Adrenal gland (tissue), 12 donors: Measurements from ENCODE around the gene SMAP2. TPM values are rescaled to one million over a fixed set of nuclear protein-coding genes. Genes with fewer than 3 reads are reported as not detected.
A peak's percentile ranks its signal among the peaks of the same experiment; 100 is the strongest.

Source experiments
- DNase-seq, 7 donors: peaks; one replicate each; pipeline ENCODE4 v3.0.0-alpha.2; 2019 to 2020
- H3K27ac ChIP-seq, 5 donors: fragments of 200-600 bp; sonication (generic) in 4 of 5; 1 replicate in 3 of 5; 2 replicates in 2 of 5; pipeline versions ENCODE4 v1.5.1 to v1.8.0; 2016 to 2020; ENCODE audit warnings: mild to moderate bottlenecking in 1 of 5
- H3K27me3 ChIP-seq: fragments of 200-600 bp; 2 replicates; pipeline ENCODE4 v1.8.0; 2021
- H3K36me3 ChIP-seq, 2 donors: fragments of 200-600 bp; replicated peaks in 1 of 2; 1 replicate in 1 of 2; 2 replicates in 1 of 2; pipeline versions ENCODE4 v1.5.1 to v1.8.0; 2018 to 2022
- H3K4me1 ChIP-seq, 2 donors: fragments of 200-600 bp; replicated peaks in 1 of 2; 1 replicate in 1 of 2; 2 replicates in 1 of 2; pipeline versions ENCODE4 v1.5.1 to v1.8.0; 2018 to 2021
- H3K4me3 ChIP-seq, 4 donors: fragments of 200-600 bp; sonication (generic) in 3 of 4; one replicate each; pipeline ENCODE4 v1.5.1; 2016 to 2018
- H3K9me3 ChIP-seq, 3 donors: fragments of 200-600 bp; sonication (generic) in 1 of 3; replicated peaks in 1 of 3; 1 replicate in 2 of 3; 2 replicates in 1 of 3; pipeline versions ENCODE4 v1.5.1 to v1.8.0; 2016 to 2021
- POLR2A ChIP-seq, 2 donors: fragments of 450-650 bp; IDR thresholded peaks; one replicate each; pipeline ENCODE4 v1.6.1; 2017; ENCODE audit warnings: antibody characterized with exemption in 2 of 2, mild to moderate bottlenecking in 2 of 2, moderate library complexity in 1 of 2
- WGBS, 4 donors: extraction: QIAGEN DNeasy Blood & Tissue Kit in 2 of 4; methylation state at CpG; one replicate each; pipeline versions ENCODE4 v1.1.5 to v1.1.7; 2013 to 2017; 5-methylcytosine and 5-hydroxymethylcytosine counted together
- intact Hi-C, 2 donors: fragments of 100-400 bp; cut with DNase I; formaldehyde crosslinking; loops; one replicate each; pipeline versions ENCODE4 v1.14.1 to v1.15.0; 2022 to 2023
- polyA plus RNA-seq, 3 donors: library from polyadenylated mRNA; stranded (reverse); fragments of 200-250 nt in 2 of 3; fragments of 350-450 nt in 1 of 3; fragmentation: Illumina TruSeq in 1 of 3; extraction: RNeasy Lipid Tissue Mini Kit (QIAGEN cat#74804) in 1 of 3; gene quantifications; one replicate each; pipeline ENCODE4 v1.2.3, GENCODE V29; 2013 to 2014
- total RNA-seq, 9 donors: library from RNA; depleted of rRNA in 4 of 9; stranded (reverse); fragments of >200 nt in 4 of 9; fragments of 120-200 nt in 1 of 9; fragmentation: NEBNext Ultra II Directional in 1 of 9; extraction: Animal tissue kit (Norgen Biotek cat#: 25700) in 1 of 9; gene quantifications; one replicate each; pipeline versions ENCODE4 v1.1.0 to v1.2.4, GENCODE V29; 2013 to 2023
- TF ChIP-seq, protein P1 (sequence below), 6 experiments: fragments of 450-650 bp in 4 of 6; fragments of 200-600 bp in 2 of 6; sonication (generic) in 1 of 6; IDR thresholded peaks; 1 replicate in 5 of 6; 2 replicates in 1 of 6; pipeline versions ENCODE4 v1.5.1 to v1.8.0; 2016 to 2021; ENCODE audit warnings: antibody characterized with exemption in 6 of 6, mild to moderate bottlenecking in 2 of 6, moderate library complexity in 1 of 6
- donor health status: healthy with polysubstance abuse.
- donor health status: Bipolar disorder and iron deficiency.
- donor health status: DM: yes; HTN: yes; CAD: no.
- donor health status: DM: no; HTN: no; CAD: no.
- donor health status: DM: no; HTN: no; CAD: no.
- donor health status: DM: yes; HTN: yes; CAD: no.

Gene SMAP2
- total and polyA plus RNA-seq, 12 donors: 15.0 to 55.9 (median 36.3) TPM

DNA sequence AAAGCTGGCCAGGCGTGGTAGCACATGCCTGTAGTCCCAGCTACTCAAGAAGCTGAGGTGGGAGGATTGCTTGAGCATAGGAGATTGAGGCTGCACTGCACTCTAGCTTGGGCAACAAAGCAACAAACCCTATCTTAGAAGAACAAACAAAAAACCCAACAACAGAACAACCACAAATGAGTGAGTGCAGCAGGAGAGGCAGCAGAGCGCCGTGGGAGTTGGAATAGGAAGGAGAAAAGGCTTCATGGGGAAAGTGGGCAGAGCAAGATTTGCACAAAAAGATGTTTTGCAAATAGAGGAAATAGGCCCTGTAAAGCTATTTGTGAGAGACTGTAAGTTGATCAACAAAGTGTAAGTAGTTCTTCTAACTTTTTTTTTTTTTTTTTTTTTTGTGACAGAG, 19.6 kb downstream of the SMAP2 start:
- intact Hi-C loops: no loop called here
- H3K27ac ChIP-seq: peak overlapping the region in 2 of 5 donors; percentile 31 to 69

DNA sequence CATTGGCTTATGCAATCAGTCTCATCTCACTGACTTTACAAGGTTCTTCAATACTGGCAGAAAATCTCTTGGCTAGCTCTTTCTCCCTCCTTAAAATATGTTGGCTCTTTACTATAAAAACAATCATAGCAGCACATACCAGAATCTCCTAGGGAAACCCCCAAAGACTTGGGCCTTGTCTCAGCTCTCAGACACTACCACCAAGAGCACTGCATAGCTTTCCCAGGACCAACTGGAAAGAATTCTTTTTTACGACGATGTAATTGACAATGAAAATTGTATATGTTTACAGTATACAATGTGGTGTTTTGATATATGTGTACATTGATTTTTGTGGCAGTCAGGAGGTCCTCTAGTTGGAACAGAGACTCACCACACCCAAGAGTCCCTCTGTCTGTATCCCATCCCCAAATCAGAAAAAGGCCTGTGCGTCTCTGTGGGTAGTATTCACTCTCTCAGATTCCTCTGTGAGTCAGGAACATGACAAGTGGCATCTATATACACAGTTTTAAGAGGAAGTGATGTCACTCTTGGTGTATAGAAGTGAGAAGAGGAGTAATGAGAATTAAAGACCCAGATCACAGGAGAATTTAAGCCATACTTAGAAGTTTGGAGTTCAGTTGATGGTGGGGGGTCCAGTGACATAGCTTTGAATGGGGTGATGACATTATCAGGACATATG, 21.1 kb downstream of the SMAP2 start:
- no peak for DNase-seq
- 81 to 92% (median 86%) methylated on average over 3 of the region's 3 CpGs for WGBS, 4 donors
- no peaks in the 10 kb centered on the region for H3K27me3 ChIP-seq
- no peak for TF ChIP-seq POLR2A (IDR thresholded peaks at IDR 0.05)
- TF ChIP-seq, protein P1, sequence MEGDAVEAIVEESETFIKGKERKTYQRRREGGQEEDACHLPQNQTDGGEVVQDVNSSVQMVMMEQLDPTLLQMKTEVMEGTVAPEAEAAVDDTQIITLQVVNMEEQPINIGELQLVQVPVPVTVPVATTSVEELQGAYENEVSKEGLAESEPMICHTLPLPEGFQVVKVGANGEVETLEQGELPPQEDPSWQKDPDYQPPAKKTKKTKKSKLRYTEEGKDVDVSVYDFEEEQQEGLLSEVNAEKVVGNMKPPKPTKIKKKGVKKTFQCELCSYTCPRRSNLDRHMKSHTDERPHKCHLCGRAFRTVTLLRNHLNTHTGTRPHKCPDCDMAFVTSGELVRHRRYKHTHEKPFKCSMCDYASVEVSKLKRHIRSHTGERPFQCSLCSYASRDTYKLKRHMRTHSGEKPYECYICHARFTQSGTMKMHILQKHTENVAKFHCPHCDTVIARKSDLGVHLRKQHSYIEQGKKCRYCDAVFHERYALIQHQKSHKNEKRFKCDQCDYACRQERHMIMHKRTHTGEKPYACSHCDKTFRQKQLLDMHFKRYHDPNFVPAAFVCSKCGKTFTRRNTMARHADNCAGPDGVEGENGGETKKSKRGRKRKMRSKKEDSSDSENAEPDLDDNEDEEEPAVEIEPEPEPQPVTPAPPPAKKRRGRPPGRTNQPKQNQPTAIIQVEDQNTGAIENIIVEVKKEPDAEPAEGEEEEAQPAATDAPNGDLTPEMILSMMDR (IDR thresholded peaks at IDR 0.05): no peak
- H3K4me1 ChIP-seq: peaks cover 0 to 28% of the 10 kb centered on the region in 2 donors
- peak overlapping the region in 2 of 5 donors; percentile 32 to 65 for H3K27ac ChIP-seq
- intact Hi-C loops: no loop called here
- H3K9me3 ChIP-seq: no peaks in the 10 kb centered on the region
- no peak overlapping the region for H3K4me3 ChIP-seq
- H3K36me3 ChIP-seq: no peaks in the 10 kb centered on the region

More for the DNA sequence above, 19.6 kb downstream of the SMAP2 start:
- no peak overlapping the region for H3K4me3 ChIP-seq
- DNase-seq: no peak
- H3K27me3 ChIP-seq: no peaks in the 10 kb centered on the region
- no peaks in the 10 kb centered on the region for H3K9me3 ChIP-seq
- no peaks in the 10 kb centered on the region for H3K36me3 ChIP-seq
- TF ChIP-seq POLR2A (IDR thresholded peaks at IDR 0.05): no peak
- TF ChIP-seq, protein P1 (IDR thresholded peaks at IDR 0.05): no peak
- 70 to 92% (median 81%) methylated on average over 3 of the region's 3 CpGs for WGBS, 4 donors
- H3K4me1 ChIP-seq: peaks cover 0 to 34% of the 10 kb centered on the region in 2 donors

DNA sequence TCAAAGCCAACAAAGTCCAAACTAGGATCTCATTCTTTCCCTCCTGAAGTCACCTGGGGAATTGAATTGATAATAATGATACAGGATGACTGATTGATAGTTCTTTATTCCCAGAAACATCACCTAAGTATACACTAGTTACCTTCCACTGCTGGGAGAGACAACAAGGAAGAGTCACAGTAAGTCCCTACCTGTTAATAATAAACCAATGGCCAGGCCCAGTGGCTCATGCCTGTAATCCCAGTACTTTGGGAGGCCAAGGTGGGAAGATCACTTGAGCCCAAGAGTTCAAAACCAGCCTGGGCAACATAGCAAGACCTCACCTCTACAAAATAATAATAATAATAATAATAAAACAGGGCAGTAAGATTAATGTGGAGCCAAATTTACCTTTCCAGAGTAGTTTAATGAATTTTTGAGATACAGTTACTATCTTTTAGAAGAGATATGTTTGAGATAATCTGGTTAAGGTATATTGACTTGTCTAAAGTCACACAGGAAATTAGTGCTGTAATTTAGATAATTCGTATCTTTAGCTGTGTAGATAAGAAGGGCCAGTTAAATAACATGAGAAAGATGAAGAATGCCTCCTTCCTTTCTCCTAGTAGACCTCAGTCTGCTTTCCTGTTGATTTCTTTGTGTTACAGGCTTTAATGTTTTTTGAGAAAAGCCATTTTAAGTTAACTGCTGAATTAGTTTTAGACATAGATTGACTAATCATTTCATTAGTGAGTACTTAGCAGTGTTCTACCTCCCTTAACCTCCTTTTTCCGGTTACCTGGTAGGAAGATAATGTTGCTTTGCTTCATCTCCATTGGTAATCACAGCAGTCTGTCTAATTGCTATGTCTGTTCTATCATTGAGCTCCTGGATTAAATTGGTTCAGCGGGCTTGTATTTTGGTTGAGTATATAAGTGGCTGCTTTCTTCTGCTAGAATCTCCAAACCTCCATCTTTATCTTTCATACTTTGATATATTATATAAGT, 22.0 kb downstream of the SMAP2 start:
- DNase-seq: no peak
- peak overlapping the region in 2 of 5 donors; percentile 32 to 65 for H3K27ac ChIP-seq
- no peak overlapping the region for H3K4me3 ChIP-seq
- peaks cover 0 to 22% of the 10 kb centered on the region in 2 donors for H3K4me1 ChIP-seq
- no peaks in the 10 kb centered on the region for H3K36me3 ChIP-seq
- TF ChIP-seq, protein P1 (IDR thresholded peaks at IDR 0.05): no peak
- no peak for TF ChIP-seq POLR2A (IDR thresholded peaks at IDR 0.05)
- no peaks in the 10 kb centered on the region for H3K9me3 ChIP-seq
- no peaks in the 10 kb centered on the region for H3K27me3 ChIP-seq
- intact Hi-C loops: no loop called here
- WGBS, 4 donors: 85 to 92% (median 90%) methylated on average over 3 of the region's 3 CpGs

DNA sequence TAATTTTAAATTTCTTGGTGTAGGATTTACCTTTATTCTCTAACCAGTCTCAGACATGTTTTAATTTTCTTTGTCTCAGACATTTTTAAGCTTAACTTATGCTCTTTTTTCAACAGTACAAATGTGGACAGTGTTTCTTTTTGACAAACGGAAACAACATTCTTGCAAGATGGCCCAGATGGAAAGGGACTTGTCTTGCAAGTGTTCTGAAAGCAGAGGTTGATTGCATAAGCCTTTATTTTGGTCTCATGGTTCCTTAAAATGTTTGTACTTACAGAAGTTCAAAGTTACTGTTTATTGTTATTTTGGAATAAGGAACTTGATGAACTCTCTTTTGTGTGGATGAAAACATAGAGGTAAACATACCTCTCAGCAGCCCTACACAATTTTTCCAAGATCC, 22.9 kb downstream of the SMAP2 start:
- DNase-seq: no peak
- TF ChIP-seq, protein P1 (IDR thresholded peaks at IDR 0.05): no peak
- no peak for TF ChIP-seq POLR2A (IDR thresholded peaks at IDR 0.05)
- Histone ChIP-seq H3K9me3 (no peaks in the 10 kb centered on the region), H3K36me3 (no peaks in the 10 kb centered on the region), H3K4me1 (peaks cover 0 to 13% of the 10 kb centered on the region in 2 donors), H3K27me3 (no peaks in the 10 kb centered on the region), H3K4me3 (no peak overlapping the region), H3K27ac (peak overlapping the region in 2 of 5 donors; percentile 32 to 65)
- WGBS, 4 donors: 56 to 78% (median 64%) methylated on average over 1 of the region's 1 CpG
- intact Hi-C loops: no loop called here
